ENCODE results near the gene CLEC7A.

DNA sequence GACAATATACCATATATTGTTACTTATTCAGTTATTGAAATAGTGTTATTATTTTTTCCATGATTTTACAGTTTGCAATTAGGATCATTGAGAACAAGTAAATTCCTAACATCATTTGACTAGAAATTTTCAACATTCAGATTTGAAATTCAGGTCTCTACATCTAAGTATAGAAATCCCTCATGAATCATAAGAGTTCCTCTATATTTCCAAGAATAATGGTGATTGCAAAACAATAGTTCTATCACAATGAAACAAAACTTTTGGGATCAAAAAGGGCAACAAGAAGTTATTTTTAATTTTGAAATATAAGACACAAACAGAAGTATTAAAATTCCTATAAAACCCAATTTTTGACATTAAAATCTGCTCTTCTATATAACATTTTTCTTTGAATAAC is 42.0 kb downstream of the CLEC7A start:
- TF ChIP-seq FOXA1 (IDR thresholded peaks at IDR 0.05) (no peak), NFRKB (IDR thresholded peaks at IDR 0.05) (no peak), TARDBP (IDR thresholded peaks at IDR 0.05) (no peak), SP1 (IDR thresholded peaks at IDR 0.05) (no peak), ARNT (IDR thresholded peaks at IDR 0.05) (no peak), CTBP1 (IDR thresholded peaks at IDR 0.05; ENCODE audit: borderline replicate concordance) (no peak), BHLHE40 (IDR thresholded peaks at IDR 0.05; ENCODE audit: borderline replicate concordance) (no peak), HDGF (IDR thresholded peaks at IDR 0.05; ENCODE audit: borderline replicate concordance) (no peak), FOXM1 (IDR thresholded peaks at IDR 0.05; ENCODE audit: borderline replicate concordance) (no peak), ZNF384 (IDR thresholded peaks at IDR 0.05) (no peak), ELF4 (IDR thresholded peaks at IDR 0.05) (no peak), SUZ12 (IDR thresholded peaks at IDR 0.05) (no peak)
